H9 (cell line): Measurements from ENCODE around the gene SEMA7A. TPM values are rescaled to one million over a fixed set of nuclear protein-coding genes. Genes with fewer than 3 reads are reported as not detected.

Experiments used
- DNase-seq: peaks from one replicate; pipeline ENCODE4 v3.0.0-alpha.2; 2017
- H2AFZ ChIP-seq: one replicate; pipeline ENCODE4 v1.6.1; 2013; ENCODE audit warnings: mild to moderate bottlenecking, low read length, control low read depth, moderate library complexity
- H2AK5ac ChIP-seq: 2 replicates; pipeline ENCODE4 v1.6.1; 2013; ENCODE audit warnings: low read length, control low read depth, mixed read lengths; ENCODE audit not compliant: insufficient read length
- H2BK120ac ChIP-seq: one replicate; pipeline ENCODE4 v1.6.1; 2013; ENCODE audit warnings: low read depth, mild to moderate bottlenecking, low read length, control low read depth, inconsistent platforms; ENCODE audit not compliant: poor library complexity, severe bottlenecking
- H2BK12ac ChIP-seq: 2 replicates; pipeline ENCODE4 v1.6.1; 2013; ENCODE audit warnings: low read length, control low read depth, mixed read lengths, low read depth; ENCODE audit not compliant: insufficient read length
- H2BK15ac ChIP-seq: 2 replicates; pipeline ENCODE4 v1.6.1; 2013; ENCODE audit warnings: low read depth, low read length, control low read depth
- H2BK20ac ChIP-seq: one replicate; pipeline ENCODE4 v1.6.1; 2013; ENCODE audit warnings: low read depth, mild to moderate bottlenecking, low read length, control low read depth, inconsistent platforms; ENCODE audit not compliant: poor library complexity, severe bottlenecking
- H2BK5ac ChIP-seq: 2 replicates; pipeline ENCODE4 v1.6.1; 2013; ENCODE audit warnings: low read length, control low read depth, mixed read lengths; ENCODE audit not compliant: insufficient read length
- H3K14ac ChIP-seq: 2 replicates; pipeline ENCODE4 v1.6.1; 2013; ENCODE audit warnings: low read length, control low read depth; ENCODE audit not compliant: insufficient read depth
- H3K18ac ChIP-seq: 2 replicates; pipeline ENCODE4 v1.6.1; 2013; ENCODE audit warnings: low read depth, mild to moderate bottlenecking, mixed read lengths, low read length, control low read depth; ENCODE audit not compliant: insufficient read length
- H3K23ac ChIP-seq: 2 replicates; pipeline ENCODE4 v1.6.1; 2013; ENCODE audit warnings: low read length, control low read depth, mixed read lengths, low read depth; ENCODE audit not compliant: insufficient read length
- H3K23me2 ChIP-seq: 2 replicates; pipeline ENCODE4 v1.6.1; 2013; ENCODE audit warnings: low read depth, mild to moderate bottlenecking, mixed read lengths, low read length, control low read depth; ENCODE audit not compliant: insufficient read length, poor library complexity, severe bottlenecking
- H3K27ac ChIP-seq: 2 replicates; pipeline ENCODE4 v1.5.1; 2013; ENCODE audit warnings: low read length, control low read depth, mixed read lengths, low read depth; ENCODE audit not compliant: insufficient read length
- H3K27me3 ChIP-seq: 2 replicates; pipeline ENCODE4 v1.6.1; 2013; ENCODE audit warnings: low read length, control low read depth, inconsistent platforms; ENCODE audit not compliant: insufficient read depth
- H3K4ac ChIP-seq: 2 replicates; pipeline ENCODE4 v1.6.1; 2013; ENCODE audit warnings: low read depth, mild to moderate bottlenecking, control low read depth, inconsistent platforms, low read length, moderate library complexity
- H3K4me1 ChIP-seq: 2 replicates; pipeline ENCODE4 v1.6.1; 2013; ENCODE audit warnings: low read length, control low read depth, inconsistent platforms; ENCODE audit not compliant: insufficient read depth
- H3K4me2 ChIP-seq: 2 replicates; pipeline ENCODE4 v1.6.1; 2013; ENCODE audit warnings: low read length, control low read depth, mixed read lengths; ENCODE audit not compliant: insufficient read length, insufficient read depth
- H3K56ac ChIP-seq: 2 replicates; pipeline ENCODE4 v1.6.1; 2013; ENCODE audit warnings: low read depth, mild to moderate bottlenecking, mixed read lengths, low read length, control low read depth; ENCODE audit not compliant: insufficient read length
- H3K79me1 ChIP-seq: 2 replicates; pipeline ENCODE4 v1.6.1; 2013; ENCODE audit warnings: low read depth, mild to moderate bottlenecking, moderate library complexity, low read length, control low read depth, inconsistent platforms; ENCODE audit not compliant: insufficient read depth, poor library complexity, severe bottlenecking
- H3K79me2 ChIP-seq: 2 replicates; pipeline ENCODE4 v1.6.1; 2013; ENCODE audit warnings: low read length, control low read depth, inconsistent platforms; ENCODE audit not compliant: insufficient read depth
- H3K9ac ChIP-seq: 2 replicates; pipeline ENCODE4 v1.6.1; 2013; ENCODE audit warnings: low read length, control low read depth, mixed read lengths; ENCODE audit not compliant: insufficient read length; ENCODE audit errors: extremely low read depth
- H3K9me3 ChIP-seq: one replicate; pipeline ENCODE4 v1.6.1; 2013; ENCODE audit warnings: low read depth, low read length, inconsistent platforms; ENCODE audit not compliant: control insufficient read depth
- H3T11ph ChIP-seq: one replicate; pipeline ENCODE4 v1.6.1; 2013; ENCODE audit warnings: mild to moderate bottlenecking, low read length, control low read depth, inconsistent platforms
- H4K20me1 ChIP-seq: one replicate; pipeline ENCODE4 v1.6.1; 2013; ENCODE audit not compliant: control insufficient read depth, insufficient read length, insufficient read depth
- H4K5ac ChIP-seq: 2 replicates; pipeline ENCODE4 v1.6.1; 2013; ENCODE audit warnings: low read depth, mild to moderate bottlenecking, mixed read lengths, low read length, control low read depth; ENCODE audit not compliant: insufficient read length
- H4K8ac ChIP-seq: replicated peaks from 2 replicates; pipeline ENCODE4 v1.6.1; 2013; ENCODE audit warnings: low read length, control low read depth, mixed read lengths, low read depth; ENCODE audit not compliant: insufficient read length
- H4K91ac ChIP-seq: 2 replicates; pipeline ENCODE4 v1.6.1; 2013; ENCODE audit warnings: low read depth, mild to moderate bottlenecking, moderate library complexity, mixed read lengths, low read length, control low read depth; ENCODE audit not compliant: insufficient read length
- H3K27ac Mint-ChIP-seq, 3 experiments: 2 replicates in 2 of 3; 3 replicates in 1 of 3; pipeline ENCODE4 v1.8.0; 2020 to 2021; ENCODE audit warnings: mixed read lengths in 3 of 3, mild to moderate bottlenecking in 1 of 3, moderate library complexity in 1 of 3
- H3K27me3 Mint-ChIP-seq: 2 replicates; pipeline ENCODE4 v1.8.0; 2021; ENCODE audit warnings: low read depth, mild to moderate bottlenecking, moderate library complexity, mixed read lengths
- H3K36me3 Mint-ChIP-seq, 3 experiments: 2 replicates in 2 of 3; 3 replicates in 1 of 3; pipeline ENCODE4 v1.8.0; 2020 to 2021; ENCODE audit warnings: low read depth in 3 of 3, mixed read lengths in 3 of 3; ENCODE audit not compliant: insufficient read depth in 1 of 3
- H3K4me1 Mint-ChIP-seq, 2 experiments: 2 replicates each; pipeline ENCODE4 v1.8.0; 2020; ENCODE audit warnings: mixed read lengths in 2 of 2
- H3K4me3 Mint-ChIP-seq, 2 experiments: 2 replicates in 1 of 2; 3 replicates in 1 of 2; pipeline ENCODE4 v1.8.0; 2020 to 2021; ENCODE audit warnings: mild to moderate bottlenecking in 2 of 2, mixed read lengths in 2 of 2, moderate library complexity in 1 of 2
- H3K9me3 Mint-ChIP-seq, 2 experiments: 2 replicates in 1 of 2; 3 replicates in 1 of 2; pipeline ENCODE4 v1.8.0; 2020; ENCODE audit warnings: mild to moderate bottlenecking in 2 of 2, mixed read lengths in 2 of 2, moderate library complexity in 1 of 2
- CTCF ChIP-seq: fragments of 200-600 bp; sonication (generic); conservative IDR thresholded peaks from 3 replicates; pipeline ENCODE4 v1.8.0; 2021; ENCODE audit warnings: antibody characterized with exemption, mild to moderate bottlenecking
- WGBS: extraction: QIAGEN DNeasy Blood & Tissue Kit; methylation state at CpG from one replicate; pipeline ENCODE4 v1.1.7; 2013; ENCODE audit warnings: missing lambda C conversion rate, low lambda C conversion rate, mixed read lengths; ENCODE audit not compliant: insufficient read length; ENCODE audit errors: extremely low coverage; 5-methylcytosine and 5-hydroxymethylcytosine counted together
- total RNA-seq: library from RNA; stranded (reverse); gene quantifications from 2 replicates; pipeline ENCODE4 v1.2.1, GENCODE V29; 2021

Gene SEMA7A
- total RNA-seq, 1 experiment from 2014 or later, result 5.7 TPM

- H3K9ac ChIP-seq, result no peak overlapping the region
- no peak overlapping the region for H3K4me3 Mint-ChIP-seq
- H3K36me3 Mint-ChIP-seq, result peaks cover 6 to 10% (median 9%) of the 10 kb centered on the region in 3 experiments
- H3T11ph ChIP-seq, result no peak overlapping the region
- H3K27me3 ChIP-seq, result no peaks in the 10 kb centered on the region
- H3K27ac ChIP-seq, result no peak overlapping the region
- H2BK20ac ChIP-seq, result no peak overlapping the region
- H3K4me1 ChIP-seq, result no peaks in the 10 kb centered on the region; the same call in 1 of the 2 replicates
- H3K4me1 Mint-ChIP-seq, result peaks cover 12 to 19% of the 10 kb centered on the region in 2 experiments
- no peaks in the 10 kb centered on the region for H3K9me3 Mint-ChIP-seq
- no peak overlapping the region for H2AFZ ChIP-seq
- H4K8ac ChIP-seq, result no peak overlapping the region
- H3K18ac ChIP-seq, result no peak overlapping the region
- H2BK15ac ChIP-seq, result no peak overlapping the region
- no peaks in the 10 kb centered on the region for H3K9me3 ChIP-seq
- no peak overlapping the region for H2BK5ac ChIP-seq
- H3K4me2 ChIP-seq, result no peak overlapping the region
- no peak overlapping the region for H3K27ac Mint-ChIP-seq
- no peak overlapping the region for H4K91ac ChIP-seq
- H3K56ac ChIP-seq, result no peak overlapping the region
- H3K23ac ChIP-seq, result no peak overlapping the region
- H3K4ac ChIP-seq, result no peak overlapping the region
- H3K23me2 ChIP-seq, result no peaks in the 10 kb centered on the region
- H3K79me1 ChIP-seq, result no peaks in the 10 kb centered on the region
- no CpG with 5 or more reads among the region's 13 CpGs for WGBS
- no peak overlapping the region for H4K5ac ChIP-seq
- no peak overlapping the region for H2BK120ac ChIP-seq
- TF ChIP-seq CTCF, result no peak
- no peak overlapping the region for H3K14ac ChIP-seq
- H2BK12ac ChIP-seq, result no peak overlapping the region
- H3K27me3 Mint-ChIP-seq, result no peaks in the 10 kb centered on the region; the same call in 1 of the 2 replicates
- DNase-seq, result no peak
- no peak overlapping the region for H2AK5ac ChIP-seq
- 0 out of 2 replicates have a peak, but pooled peaks cover 2% of the 10 kb centered on the region for H3K79me2 ChIP-seq
- no peaks in the 10 kb centered on the region for H4K20me1 ChIP-seq
Measured at GRCh38 chr15:74417225-74417624, 16.5 kb downstream of the SEMA7A start.
